Small intestine (tissue), 7 donors: Measurements from ENCODE around the gene SERPINB1. TPM values are rescaled to one million over a fixed set of nuclear protein-coding genes. Genes with fewer than 3 reads are reported as not detected.

Experiments
- DNase-seq, 2 donors: peaks; one replicate each; pipeline versions ENCODE4 v3.0.0 to v3.0.0-alpha.2; 2013
- FAIRE-seq: peaks from 2 replicates; lab custom pipeline; 2012; peaks lifted over from hg19 to GRCh38; lab: Jason Lieb, UNC
- H3K27ac ChIP-seq, 3 donors: one replicate each; pipeline ENCODE4 v1.5.1; 2013; ENCODE audit warnings: low read length in 2 of 3, mild to moderate bottlenecking in 2 of 3, control low read depth in 1 of 3, inconsistent platforms in 1 of 3, low read depth in 1 of 3, moderate library complexity in 1 of 3
- H3K27me3 ChIP-seq, 3 donors: one replicate each; pipeline ENCODE4 v1.6.1; 2013; ENCODE audit warnings: low read length in 3 of 3, inconsistent platforms in 1 of 3; ENCODE audit not compliant: control insufficient read depth in 3 of 3, insufficient read depth in 3 of 3
- H3K36me3 ChIP-seq, 3 donors: one replicate each; pipeline ENCODE4 v1.6.1; 2013; ENCODE audit warnings: low read length in 3 of 3, inconsistent platforms in 1 of 3, low read depth in 1 of 3, mild to moderate bottlenecking in 1 of 3, moderate library complexity in 1 of 3; ENCODE audit not compliant: control insufficient read depth in 3 of 3, insufficient read depth in 2 of 3
- H3K4me1 ChIP-seq, 3 donors: one replicate each; pipeline ENCODE4 v1.6.1; 2013; ENCODE audit warnings: low read length in 2 of 3, inconsistent platforms in 1 of 3, low read depth in 1 of 3, mild to moderate bottlenecking in 1 of 3, moderate library complexity in 1 of 3; ENCODE audit not compliant: control insufficient read depth in 3 of 3, insufficient read depth in 2 of 3
- H3K4me3 ChIP-seq, 3 donors: one replicate each; pipeline ENCODE4 v1.5.1; 2013; ENCODE audit warnings: low read length in 3 of 3, control low read depth in 1 of 3, inconsistent platforms in 1 of 3, low read depth in 1 of 3, mild to moderate bottlenecking in 1 of 3, moderate library complexity in 1 of 3
- H3K9me3 ChIP-seq, 2 donors: one replicate each; pipeline ENCODE4 v1.6.1; 2013; ENCODE audit warnings: low read depth in 1 of 2, low read length in 1 of 2; ENCODE audit not compliant: control insufficient read depth in 2 of 2, insufficient read depth in 1 of 2
- WGBS, 3 donors: extraction: QIAGEN DNeasy Blood & Tissue Kit; methylation state at CpG; one replicate each; pipeline ENCODE4 v1.1.7; 2013; 5-methylcytosine and 5-hydroxymethylcytosine counted together
- polyA plus RNA-seq, 4 donors: library from polyadenylated mRNA; stranded (reverse) in 3 of 4; unstranded in 1 of 4; fragments of 200-250 nt in 3 of 4; fragments of 120-200 nt in 1 of 4; gene quantifications; one replicate each; pipeline versions ENCODE4 v1.2.1 to v1.2.3, GENCODE V29; 2013
- donor health status: healthy with polysubstance abuse.
- donor health status: control.
- donor health status: control.
- donor health status: Bipolar disorder and iron deficiency.
- donor health status: healthy.

SERPINB1 gene
- polyA plus RNA-seq, 4 donors: 116 to 226 (median 161) TPM

DNA sequence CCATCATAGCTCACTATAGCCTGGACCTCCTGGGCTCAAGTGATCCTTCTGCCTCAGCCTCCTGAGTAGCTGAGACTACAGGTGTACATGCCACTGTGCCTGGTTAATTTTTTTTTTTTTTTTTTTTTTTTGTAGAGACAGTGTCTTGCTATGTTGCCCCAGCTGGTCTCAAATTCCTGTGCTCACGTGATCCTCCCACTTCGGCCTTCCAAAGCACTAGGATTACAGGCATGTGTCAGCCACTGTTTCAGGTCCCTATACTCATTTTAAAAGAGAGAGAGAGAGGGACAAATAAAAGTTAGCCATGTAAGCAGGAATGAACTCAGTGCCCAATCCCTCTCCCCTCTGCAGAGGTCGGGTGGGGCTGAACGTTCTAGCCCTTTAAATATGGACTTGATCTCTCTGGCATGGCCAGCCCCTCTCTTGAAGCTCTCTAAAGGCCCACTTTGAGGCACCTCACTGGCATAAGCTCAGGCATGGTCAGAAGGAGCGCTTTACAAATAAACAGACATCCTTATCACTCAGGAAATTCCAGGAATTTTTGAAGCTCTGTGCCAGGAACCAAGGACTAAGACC, 9.0 kb upstream of the SERPINB1 start:
- Histone ChIP-seq H3K27ac (peak overlapping the region in 1 of 3 donors; percentile 14), H3K9me3 (no peaks in the 10 kb centered on the region), H3K4me3 (no peak overlapping the region), H3K4me1 (peaks cover 0 to 18% (median 5%) of the 10 kb centered on the region in 3 donors), H3K27me3 (no peaks in the 10 kb centered on the region), H3K36me3 (no peaks in the 10 kb centered on the region)
- no peak for FAIRE-seq
- no peak for DNase-seq
- 39 to 62% (median 48%) methylated on average over 5 of the region's 5 CpGs for WGBS, 3 donors

- no peaks in the 10 kb centered on the region for H3K9me3 ChIP-seq
- H3K4me3 ChIP-seq: no peak overlapping the region
- FAIRE-seq: no peak
- peak; percentile 9 to 70 for DNase-seq
- WGBS, 3 donors: 49 to 70% (median 55%) methylated on average over 10 of the region's 10 CpGs
- peak overlapping the region in 1 of 3 donors; percentile 3 for H3K27ac ChIP-seq
- H3K27me3 ChIP-seq: no peaks in the 10 kb centered on the region
- H3K4me1 ChIP-seq: peaks cover 0 to 7% (median 5%) of the 10 kb centered on the region in 3 donors
- no peaks in the 10 kb centered on the region for H3K36me3 ChIP-seq
These were observed 7.2 kb upstream of the SERPINB1 start for GRCh38 chr6:2848851-2849250.

DNA sequence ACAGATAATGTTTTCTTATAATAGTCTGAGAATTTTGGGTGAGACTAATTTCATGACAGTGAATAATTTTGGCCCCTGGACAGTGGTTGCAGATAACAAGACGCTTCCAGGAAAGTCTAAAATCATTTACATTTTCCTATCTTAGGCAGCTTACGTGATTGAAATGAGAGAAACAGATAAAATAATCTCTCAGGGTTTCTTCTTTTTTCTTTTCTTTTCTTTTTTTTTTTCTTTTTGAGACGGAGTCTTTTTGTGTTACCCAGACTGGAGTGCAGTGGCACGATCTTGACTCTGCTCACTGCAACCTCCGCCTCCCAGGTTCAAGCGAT, 4.2 kb upstream of the SERPINB1 start:
- H3K4me1 ChIP-seq: peaks cover 2 to 17% (median 7%) of the 10 kb centered on the region in 3 donors
- 45 to 62% (median 48%) methylated on average over 6 of the region's 6 CpGs for WGBS, 3 donors

DNA sequence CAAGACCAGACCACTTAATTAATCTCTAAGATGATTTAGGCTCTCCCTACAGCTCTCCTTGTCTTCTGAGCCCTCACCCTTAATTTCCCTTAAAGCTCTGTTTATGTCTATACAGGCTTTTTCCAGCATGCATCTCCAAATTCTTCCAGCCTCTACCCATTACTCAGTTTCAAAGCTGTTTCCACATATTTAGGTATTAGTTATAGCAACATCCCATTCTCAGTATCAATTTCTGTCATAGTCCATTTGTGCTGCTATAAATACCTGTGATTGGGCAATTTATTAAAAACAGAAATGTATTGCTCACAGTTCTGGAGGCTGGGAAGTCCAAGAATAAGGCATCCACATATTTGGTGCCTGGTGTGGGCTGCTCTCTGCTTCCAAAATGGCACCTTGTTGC, 2.3 kb upstream of the SERPINB1 start:
- peaks cover 0 to 5% (median 0%) of the 10 kb centered on the region in 3 donors for H3K36me3 ChIP-seq
- H3K4me3 ChIP-seq: no peak overlapping the region
- no peaks in the 10 kb centered on the region for H3K9me3 ChIP-seq
- FAIRE-seq (no peak), DNase-seq (no peak)
- H3K27me3 ChIP-seq: no peaks in the 10 kb centered on the region
- H3K4me1 ChIP-seq: peaks cover 0 to 27% (median 7%) of the 10 kb centered on the region in 3 donors
- H3K27ac ChIP-seq: no peak overlapping the region

More for the DNA sequence above, 4.2 kb upstream of the SERPINB1 start:
- H3K27ac ChIP-seq: peak overlapping the region in 1 of 3 donors; percentile 79
- no peak overlapping the region for H3K4me3 ChIP-seq
- no peaks in the 10 kb centered on the region for H3K36me3 ChIP-seq
- DNase-seq (no peak), FAIRE-seq (no peak)
- no peaks in the 10 kb centered on the region for H3K9me3 ChIP-seq
- H3K27me3 ChIP-seq: no peaks in the 10 kb centered on the region

GRCh38 chr6:2843138-2843740, 1.6 kb upstream of the SERPINB1 start:
- H3K36me3 ChIP-seq: peaks cover 0 to 5% (median 0%) of the 10 kb centered on the region in 3 donors
- H3K4me3 ChIP-seq: no peak overlapping the region
- peak overlapping the region in 1 of 3 donors; percentile 97 for H3K27ac ChIP-seq
- H3K27me3 ChIP-seq: no peaks in the 10 kb centered on the region
- FAIRE-seq: no peak
- no peaks in the 10 kb centered on the region for H3K9me3 ChIP-seq
- no peak for DNase-seq
- WGBS, 3 donors: 18 to 42% (median 30%) methylated on average over 2 of the region's 2 CpGs
- H3K4me1 ChIP-seq: peaks cover 0 to 29% (median 7%) of the 10 kb centered on the region in 3 donors

DNA sequence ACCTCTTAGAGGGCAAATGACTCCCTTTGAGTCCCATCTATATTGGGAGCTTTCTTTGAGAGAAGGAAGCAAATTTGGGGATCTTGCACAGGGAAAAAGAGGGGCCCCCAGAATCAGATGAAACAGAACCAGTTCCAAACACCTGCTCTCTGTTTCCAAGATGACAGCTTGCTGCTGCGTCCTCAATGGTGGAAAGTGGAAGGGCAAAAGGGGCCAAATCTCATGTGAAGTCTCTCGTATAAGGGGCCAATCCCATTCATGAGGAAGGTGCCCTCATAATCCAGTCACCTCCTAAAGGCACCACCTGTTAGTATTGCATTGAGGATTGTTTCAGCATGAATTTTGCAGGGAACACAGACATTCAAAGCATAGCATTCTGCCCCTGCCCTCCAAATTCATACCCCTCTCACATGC, 483 bp upstream of the SERPINB1 start:
- Histone ChIP-seq H3K27me3 (no peaks in the 10 kb centered on the region), H3K4me3 (peak overlapping the region in 2 of 3 donors; percentile 62 to 63), H3K36me3 (peaks cover 0 to 11% (median 4%) of the 10 kb centered on the region in 3 donors), H3K27ac (peak overlapping the region; percentile 86 to 98 (median 97)), H3K4me1 (peaks cover 0 to 40% (median 7%) of the 10 kb centered on the region in 3 donors), H3K9me3 (no peaks in the 10 kb centered on the region)
- 39 to 52% (median 41%) methylated on average over 2 of the region's 2 CpGs for WGBS, 3 donors
- no peak for FAIRE-seq
- DNase-seq: no peak

DNA sequence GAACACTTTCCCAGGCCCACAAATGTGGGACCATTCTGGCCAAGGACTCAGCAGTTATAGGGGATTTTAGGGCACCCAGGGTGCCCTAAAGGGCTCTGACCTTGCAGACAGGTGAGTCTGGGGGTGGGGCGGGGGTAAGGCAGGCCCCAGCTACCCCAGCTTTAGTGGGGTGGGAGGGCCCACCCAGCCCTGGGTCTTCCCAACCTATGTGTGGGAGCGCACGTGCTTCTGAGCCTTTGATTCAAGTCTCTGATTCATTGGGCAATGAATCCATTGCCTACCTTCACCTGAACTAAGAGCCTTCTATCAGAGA, 958 bp downstream of the SERPINB1 start:
- 6 to 44% (median 16%) methylated on average over 3 of the region's 3 CpGs for WGBS, 3 donors
- H3K4me1 ChIP-seq: peaks cover 0 to 40% (median 7%) of the 10 kb centered on the region in 3 donors

DNA sequence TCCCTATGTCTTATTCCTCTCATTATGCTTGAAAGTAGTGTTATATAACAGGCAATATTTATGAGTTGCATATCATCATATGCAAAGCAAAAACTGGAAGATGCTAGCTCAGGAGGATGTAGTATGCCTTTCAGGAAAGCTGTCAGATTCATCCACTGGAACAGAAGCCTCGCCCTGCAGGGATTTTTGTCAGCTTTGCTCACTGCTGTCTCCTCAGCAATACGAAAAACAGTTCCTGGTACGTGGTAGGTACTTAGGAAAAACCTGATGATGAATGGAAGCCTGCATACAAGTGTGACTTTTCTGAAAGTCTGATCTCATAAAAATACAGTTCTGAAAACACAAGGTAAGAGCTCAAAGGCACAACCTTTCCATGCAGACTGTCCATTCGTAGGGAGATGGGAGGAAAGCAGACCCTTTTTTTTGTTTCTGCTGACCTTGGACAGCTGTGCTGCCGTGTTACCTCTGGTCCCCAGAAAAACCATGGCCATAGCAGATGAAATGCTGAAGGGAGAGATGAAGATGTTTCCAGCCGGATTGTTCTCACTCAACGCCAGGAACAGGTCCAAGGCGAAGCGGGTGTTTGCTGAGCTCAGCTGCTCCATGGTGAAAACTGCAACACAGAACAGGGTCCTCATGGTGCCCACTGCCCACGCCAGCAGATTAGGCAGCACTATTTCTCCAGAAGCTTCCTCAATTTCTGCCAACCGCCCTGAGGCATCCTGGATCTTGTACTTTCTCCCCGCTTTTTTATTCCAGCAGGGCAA, 1.5 kb downstream of the SERPINB1 start:
- 18 to 47% (median 33%) methylated on average over 12 of the region's 12 CpGs for WGBS, 3 donors
- H3K4me3 ChIP-seq: peak overlapping the region; percentile 48 to 63 (median 62)
- peak in 1 of 2 donors; percentile 43 for DNase-seq
- peaks cover 0 to 40% (median 7%) of the 10 kb centered on the region in 3 donors for H3K4me1 ChIP-seq
- no peaks in the 10 kb centered on the region for H3K9me3 ChIP-seq
- peaks cover 8 to 22% (median 10%) of the 10 kb centered on the region in 3 donors for H3K36me3 ChIP-seq
- peak overlapping the region; percentile 86 to 98 (median 97) for H3K27ac ChIP-seq
- H3K27me3 ChIP-seq: no peaks in the 10 kb centered on the region
- FAIRE-seq: no peak

More for the DNA sequence above, 958 bp downstream of the SERPINB1 start:
- no peaks in the 10 kb centered on the region for H3K27me3 ChIP-seq
- DNase-seq (no peak), FAIRE-seq (no peak)
- H3K27ac ChIP-seq: peak overlapping the region; percentile 86 to 98 (median 97)
- peak overlapping the region; percentile 62 to 78 (median 63) for H3K4me3 ChIP-seq
- no peaks in the 10 kb centered on the region for H3K9me3 ChIP-seq
- peaks cover 4 to 17% (median 10%) of the 10 kb centered on the region in 3 donors for H3K36me3 ChIP-seq
